ENCODE measurements around the gene LCLAT1.
"Not testable (repeated sequence)": the region's sequence is repeated elsewhere in the genome, so short reads cannot be mapped to it uniquely, and the experiment has no call there.

LCLAT1 gene

GRCh38 chr2:30480703-30481322 is 33.8 kb downstream of the LCLAT1 start:
- FAIRE-seq (no peak), DNase-seq (ENCODE audit: insufficient read length) (no peak)
- TF ChIP-seq POLR2AphosphoS5 (IDR thresholded peaks at IDR 0.05; ENCODE audit: low read depth, low read length) (no peak), TAF1 (IDR thresholded peaks at IDR 0.05; ENCODE audit: borderline replicate concordance, low read depth, low read length) (no peak), POLR2A (IDR thresholded peaks at IDR 0.05; ENCODE audit: low read depth, low read length) (no peak)

- peak; percentile 80 for FAIRE-seq
- DNase-seq (ENCODE audit: insufficient read length): no peak
- TF ChIP-seq TAF1 (IDR thresholded peaks at IDR 0.05; ENCODE audit: borderline replicate concordance, low read depth, low read length) (no peak), POLR2A (IDR thresholded peaks at IDR 0.05; ENCODE audit: low read depth, low read length) (no peak), POLR2AphosphoS5 (IDR thresholded peaks at IDR 0.05; ENCODE audit: low read depth, low read length) (no peak)
Observed at GRCh38 chr2:30481323-30481800, 34.3 kb downstream of the LCLAT1 start.

GRCh38 chr2:30482011-30482410 is 35.0 kb downstream of the LCLAT1 start:
- no peak for FAIRE-seq
- DNase-seq (ENCODE audit: insufficient read length): no peak
- no peak for TF ChIP-seq POLR2A (IDR thresholded peaks at IDR 0.05; ENCODE audit: low read depth, low read length)
- no peak for TF ChIP-seq TAF1 (IDR thresholded peaks at IDR 0.05; ENCODE audit: borderline replicate concordance, low read depth, low read length)
- TF ChIP-seq POLR2AphosphoS5 (IDR thresholded peaks at IDR 0.05; ENCODE audit: low read depth, low read length): no peak

GRCh38 chr2:30484145-30484544 is 37.1 kb downstream of the LCLAT1 start:
- DNase-seq (ENCODE audit: insufficient read length): no peak
- no peak for FAIRE-seq
- TF ChIP-seq TAF1 (IDR thresholded peaks at IDR 0.05; ENCODE audit: borderline replicate concordance, low read depth, low read length) (no peak), POLR2A (IDR thresholded peaks at IDR 0.05; ENCODE audit: low read depth, low read length) (no peak), POLR2AphosphoS5 (IDR thresholded peaks at IDR 0.05; ENCODE audit: low read depth, low read length) (no peak)

- no peak for TF ChIP-seq POLR2A (IDR thresholded peaks at IDR 0.05; ENCODE audit: low read depth, low read length)
- TF ChIP-seq TAF1 (IDR thresholded peaks at IDR 0.05; ENCODE audit: borderline replicate concordance, low read depth, low read length): no peak
- TF ChIP-seq POLR2AphosphoS5 (IDR thresholded peaks at IDR 0.05; ENCODE audit: low read depth, low read length): no peak
- DNase-seq (ENCODE audit: insufficient read length) (no peak), FAIRE-seq (no peak)
Observed at GRCh38 chr2:30484995-30485394, 37.9 kb downstream of the LCLAT1 start.

GRCh38 chr2:30486655-30487054 is 39.6 kb downstream of the LCLAT1 start:
- DNase-seq (ENCODE audit: insufficient read length): no peak
- no peak for FAIRE-seq
- no peak for TF ChIP-seq POLR2AphosphoS5 (IDR thresholded peaks at IDR 0.05; ENCODE audit: low read depth, low read length)
- TF ChIP-seq POLR2A (IDR thresholded peaks at IDR 0.05; ENCODE audit: low read depth, low read length): no peak
- TF ChIP-seq TAF1 (IDR thresholded peaks at IDR 0.05; ENCODE audit: borderline replicate concordance, low read depth, low read length): no peak

GRCh38 chr2:30487603-30488002 is 40.6 kb downstream of the LCLAT1 start:
- FAIRE-seq: no peak
- no peak for DNase-seq (ENCODE audit: insufficient read length)

GRCh38 chr2:30488012-30488659 is 41.1 kb downstream of the LCLAT1 start:
- FAIRE-seq: no peak
- DNase-seq (ENCODE audit: insufficient read length): no peak
- TF ChIP-seq POLR2A (IDR thresholded peaks at IDR 0.05; ENCODE audit: low read depth, low read length) (no peak), TAF1 (IDR thresholded peaks at IDR 0.05; ENCODE audit: borderline replicate concordance, low read depth, low read length) (no peak), POLR2AphosphoS5 (IDR thresholded peaks at IDR 0.05; ENCODE audit: low read depth, low read length) (no peak)

More at GRCh38 chr2:30487603-30488002, 40.6 kb downstream of the LCLAT1 start:
- TF ChIP-seq POLR2A (IDR thresholded peaks at IDR 0.05; ENCODE audit: low read depth, low read length) (no peak), POLR2AphosphoS5 (IDR thresholded peaks at IDR 0.05; ENCODE audit: low read depth, low read length) (no peak), TAF1 (IDR thresholded peaks at IDR 0.05; ENCODE audit: borderline replicate concordance, low read depth, low read length) (no peak)

GRCh38 chr2:30491225-30491624 is 44.2 kb downstream of the LCLAT1 start:
- no peak for DNase-seq (ENCODE audit: insufficient read length)
- peak; percentile 40 for FAIRE-seq
- TF ChIP-seq TAF1 (IDR thresholded peaks at IDR 0.05; ENCODE audit: borderline replicate concordance, low read depth, low read length) (no peak), POLR2A (IDR thresholded peaks at IDR 0.05; ENCODE audit: low read depth, low read length) (no peak), POLR2AphosphoS5 (IDR thresholded peaks at IDR 0.05; ENCODE audit: low read depth, low read length) (no peak)

- no peak for FAIRE-seq
- TF ChIP-seq TAF1 (IDR thresholded peaks at IDR 0.05; ENCODE audit: borderline replicate concordance, low read depth, low read length) (no peak), POLR2AphosphoS5 (IDR thresholded peaks at IDR 0.05; ENCODE audit: low read depth, low read length) (no peak), POLR2A (IDR thresholded peaks at IDR 0.05; ENCODE audit: low read depth, low read length) (no peak)
Observed at GRCh38 chr2:30492185-30492584, 45.1 kb downstream of the LCLAT1 start.

GRCh38 chr2:30492619-30493018 is 45.6 kb downstream of the LCLAT1 start:
- FAIRE-seq (no peak), DNase-seq (ENCODE audit: insufficient read length) (no peak)
- TF ChIP-seq POLR2A (IDR thresholded peaks at IDR 0.05; ENCODE audit: low read depth, low read length) (no peak), TAF1 (IDR thresholded peaks at IDR 0.05; ENCODE audit: borderline replicate concordance, low read depth, low read length) (no peak), POLR2AphosphoS5 (IDR thresholded peaks at IDR 0.05; ENCODE audit: low read depth, low read length) (no peak)

More at GRCh38 chr2:30492185-30492584, 45.1 kb downstream of the LCLAT1 start:
- DNase-seq (ENCODE audit: insufficient read length): no peak

GRCh38 chr2:30493440-30493839 is 46.4 kb downstream of the LCLAT1 start:
- TF ChIP-seq POLR2A (IDR thresholded peaks at IDR 0.05; ENCODE audit: low read depth, low read length) (no peak), POLR2AphosphoS5 (IDR thresholded peaks at IDR 0.05; ENCODE audit: low read depth, low read length) (no peak), TAF1 (IDR thresholded peaks at IDR 0.05; ENCODE audit: borderline replicate concordance, low read depth, low read length) (no peak)
- DNase-seq (ENCODE audit: insufficient read length) (no peak), FAIRE-seq (no peak)

- not testable (repeated sequence) for DNase-seq (ENCODE audit: insufficient read length); FAIRE-seq
Observed at GRCh38 chr2:30495896-30496295, 48.9 kb downstream of the LCLAT1 start.

Data from GM12892 (cell line).